ENCODE measurements around the gene NUDT14.

GRCh38 chr14:105221598-105222178, 40.6 kb upstream of the NUDT14 start:
- TF ChIP-seq CTCF (IDR thresholded peaks at IDR 0.05; ENCODE audit: borderline replicate concordance, extremely low read depth, low read length, poor library complexity, severe bottlenecking) (no peak), EZH2 (IDR thresholded peaks at IDR 0.05; ENCODE audit: borderline replicate concordance, low read depth, low read length, severe bottlenecking) (no peak)
